ENCODE data around the gene BIRC5.

The BIRC5 gene

GRCh38 chr17:78205124-78205775 is 8.8 kb upstream of the BIRC5 start:
- DNase-seq: no peak
- no peak overlapping the region for H3K4ac ChIP-seq (ENCODE audit: low read depth, low read length)
- H3K9me3 ChIP-seq (ENCODE audit: insufficient read depth, low read depth, low read length): peaks cover 4% of the 10 kb centered on the region
- H2AK5ac ChIP-seq (ENCODE audit: low read length): no peak overlapping the region
- no peak overlapping the region for H3K4me3 ChIP-seq (ENCODE audit: low read depth, low read length)
- H3K79me2 ChIP-seq (ENCODE audit: control insufficient read depth, insufficient read depth, low read length, poor library complexity): no peaks in the 10 kb centered on the region
- no peak overlapping the region for H3K4me2 ChIP-seq (ENCODE audit: low read length)
- peaks cover 3 to 10% of the 10 kb centered on the region in 2 experiments for H3K36me3 ChIP-seq (ENCODE audit: control insufficient read depth in 1 of 2, insufficient read depth in 2 of 2, low read length in 2 of 2)
- H2BK120ac ChIP-seq (ENCODE audit: insufficient read depth, low read length, poor library complexity): no peak overlapping the region
- no peak overlapping the region for H4K8ac ChIP-seq (ENCODE audit: low read depth, low read length)
- H4K91ac ChIP-seq (ENCODE audit: low read depth, low read length): no peak overlapping the region
- H3K27me3 ChIP-seq (ENCODE audit: insufficient read depth, low read length): no peaks in the 10 kb centered on the region
- H3K4me1 ChIP-seq (ENCODE audit: control insufficient read depth in 1 of 2, insufficient read depth in 2 of 2, low read length in 2 of 2): no peaks in the 10 kb centered on the region
- no peak overlapping the region for H3K14ac ChIP-seq (ENCODE audit: low read length)
- no CpG with 5 or more reads among the region's 17 CpGs for WGBS (ENCODE audit: extremely low coverage, insufficient coverage, insufficient read length)
- H3K27ac ChIP-seq (ENCODE audit: low read depth, low read length): no peak overlapping the region
- no peak overlapping the region for H3K18ac ChIP-seq (ENCODE audit: low read length)
- H4K12ac ChIP-seq (ENCODE audit: low read depth, low read length): no peak overlapping the region
- no peaks in the 10 kb centered on the region for H3K79me1 ChIP-seq (ENCODE audit: low read length)
- H3K9ac ChIP-seq (ENCODE audit: low read length): no peak overlapping the region
- H3K23ac ChIP-seq (ENCODE audit: low read length): no peak overlapping the region
- H2AFZ ChIP-seq (ENCODE audit: insufficient read depth, low read length, poor library complexity): no peak overlapping the region
- H2BK5ac ChIP-seq (ENCODE audit: low read depth, low read length, poor library complexity): no peak overlapping the region
- H2BK12ac ChIP-seq (ENCODE audit: low read length): no peak overlapping the region

- Histone ChIP-seq H4K12ac (ENCODE audit: low read depth, low read length) (no peak overlapping the region), H3K27me3 (ENCODE audit: insufficient read depth, low read length) (no peaks in the 10 kb centered on the region), H3K36me3 (ENCODE audit: control insufficient read depth in 1 of 2, insufficient read depth in 2 of 2, low read length in 2 of 2) (peaks cover 3 to 10% of the 10 kb centered on the region in 2 experiments), H3K79me1 (ENCODE audit: low read length) (no peaks in the 10 kb centered on the region), H2BK120ac (ENCODE audit: insufficient read depth, low read length, poor library complexity) (no peak overlapping the region), H2AFZ (ENCODE audit: insufficient read depth, low read length, poor library complexity) (no peak overlapping the region), H3K9ac (ENCODE audit: low read length) (no peak overlapping the region), H3K4me2 (ENCODE audit: low read length) (no peak overlapping the region), H3K14ac (ENCODE audit: low read length) (no peak overlapping the region), H3K27ac (ENCODE audit: low read depth, low read length) (no peak overlapping the region), H3K23ac (ENCODE audit: low read length) (no peak overlapping the region), H3K4me1 (ENCODE audit: control insufficient read depth in 1 of 2, insufficient read depth in 2 of 2, low read length in 2 of 2) (no peaks in the 10 kb centered on the region), H2BK5ac (ENCODE audit: low read depth, low read length, poor library complexity) (no peak overlapping the region), H3K9me3 (ENCODE audit: insufficient read depth, low read depth, low read length) (peaks cover 4% of the 10 kb centered on the region), H4K8ac (ENCODE audit: low read depth, low read length) (no peak overlapping the region), H3K79me2 (ENCODE audit: control insufficient read depth, insufficient read depth, low read length, poor library complexity) (no peaks in the 10 kb centered on the region), H3K18ac (ENCODE audit: low read length) (no peak overlapping the region), H3K4me3 (ENCODE audit: low read depth, low read length) (no peak overlapping the region), H2AK5ac (ENCODE audit: low read length) (no peak overlapping the region), H3K4ac (ENCODE audit: low read depth, low read length) (no peak overlapping the region), H4K91ac (ENCODE audit: low read depth, low read length) (no peak overlapping the region), H2BK12ac (ENCODE audit: low read length) (no peak overlapping the region)
- no peak for DNase-seq
- no CpG with 5 or more reads among the region's 7 CpGs for WGBS (ENCODE audit: extremely low coverage, insufficient coverage, insufficient read length)
Observed at GRCh38 chr17:78206298-78206697, 7.8 kb upstream of the BIRC5 start.

DNA sequence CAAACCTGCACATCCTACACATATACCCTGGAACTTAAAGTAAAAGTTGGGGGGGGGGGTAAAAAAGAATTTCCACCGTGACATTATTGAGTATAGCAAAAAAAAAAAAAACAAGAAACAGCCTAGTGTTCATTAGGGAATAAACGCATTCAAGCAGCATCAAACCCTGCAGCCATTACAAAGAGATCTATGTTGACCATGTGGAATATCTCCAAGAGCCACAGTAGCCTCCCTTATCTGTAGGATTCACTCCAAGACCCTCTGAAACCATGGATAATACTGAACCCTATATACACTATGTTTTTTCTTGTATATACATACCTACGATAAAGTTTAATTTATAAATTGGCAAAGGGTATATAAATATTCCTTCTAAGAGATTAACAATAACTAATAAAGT is 5.6 kb upstream of the BIRC5 start:
- no peak overlapping the region for H2AFZ ChIP-seq (ENCODE audit: insufficient read depth, low read length, poor library complexity)
- WGBS (ENCODE audit: extremely low coverage, insufficient coverage, insufficient read length): no CpG with 5 or more reads among the region's 3 CpGs

GRCh38 chr17:78210111-78210510 is 3.9 kb upstream of the BIRC5 start:
- H2BK12ac ChIP-seq (ENCODE audit: low read length): no peak overlapping the region
- peaks cover 7% of the 10 kb centered on the region for H3K79me2 ChIP-seq (ENCODE audit: control insufficient read depth, insufficient read depth, low read length, poor library complexity)
- no peak overlapping the region for H3K4me2 ChIP-seq (ENCODE audit: low read length)
- H3K4ac ChIP-seq (ENCODE audit: low read depth, low read length): no peak overlapping the region
- H2AFZ ChIP-seq (ENCODE audit: insufficient read depth, low read length, poor library complexity): no peak overlapping the region
- no peak overlapping the region for H3K14ac ChIP-seq (ENCODE audit: low read length)
- no peak overlapping the region for H2BK5ac ChIP-seq (ENCODE audit: low read depth, low read length, poor library complexity)
- no peak overlapping the region for H3K23ac ChIP-seq (ENCODE audit: low read length)
- H3K9ac ChIP-seq (ENCODE audit: low read length): no peak overlapping the region
- no peak overlapping the region for H2AK5ac ChIP-seq (ENCODE audit: low read length)
- peaks cover 4% of the 10 kb centered on the region for H3K79me1 ChIP-seq (ENCODE audit: low read length)
- H4K8ac ChIP-seq (ENCODE audit: low read depth, low read length): no peak overlapping the region
- peaks cover 4 to 6% of the 10 kb centered on the region in 2 experiments for H3K4me1 ChIP-seq (ENCODE audit: control insufficient read depth in 1 of 2, insufficient read depth in 2 of 2, low read length in 2 of 2)
- no peak overlapping the region for H2BK120ac ChIP-seq (ENCODE audit: insufficient read depth, low read length, poor library complexity)
- no peak overlapping the region for H3K18ac ChIP-seq (ENCODE audit: low read length)
- no peak for DNase-seq
- peaks cover 0 to 3% of the 10 kb centered on the region in 2 experiments for H3K36me3 ChIP-seq (ENCODE audit: control insufficient read depth in 1 of 2, insufficient read depth in 2 of 2, low read length in 2 of 2)
- H3K27ac ChIP-seq (ENCODE audit: low read depth, low read length): no peak overlapping the region
- no CpG with 5 or more reads among the region's 10 CpGs for WGBS (ENCODE audit: extremely low coverage, insufficient coverage, insufficient read length)
- no peak overlapping the region for H4K91ac ChIP-seq (ENCODE audit: low read depth, low read length)
- H4K12ac ChIP-seq (ENCODE audit: low read depth, low read length): no peak overlapping the region
- no peak overlapping the region for H3K4me3 ChIP-seq (ENCODE audit: low read depth, low read length)
- no peaks in the 10 kb centered on the region for H3K27me3 ChIP-seq (ENCODE audit: insufficient read depth, low read length)
- H3K9me3 ChIP-seq (ENCODE audit: insufficient read depth, low read depth, low read length): no peaks in the 10 kb centered on the region

More for the DNA sequence above, 5.6 kb upstream of the BIRC5 start:
- no peak overlapping the region for H3K4ac ChIP-seq (ENCODE audit: low read depth, low read length)
- no peak overlapping the region for H2BK5ac ChIP-seq (ENCODE audit: low read depth, low read length, poor library complexity)
- no peaks in the 10 kb centered on the region for H3K79me2 ChIP-seq (ENCODE audit: control insufficient read depth, insufficient read depth, low read length, poor library complexity)
- no peaks in the 10 kb centered on the region for H3K4me1 ChIP-seq (ENCODE audit: control insufficient read depth in 1 of 2, insufficient read depth in 2 of 2, low read length in 2 of 2)
- no peak overlapping the region for H2BK120ac ChIP-seq (ENCODE audit: insufficient read depth, low read length, poor library complexity)
- H3K27me3 ChIP-seq (ENCODE audit: insufficient read depth, low read length): no peaks in the 10 kb centered on the region
- H2AK5ac ChIP-seq (ENCODE audit: low read length): no peak overlapping the region
- H3K36me3 ChIP-seq (ENCODE audit: control insufficient read depth in 1 of 2, insufficient read depth in 2 of 2, low read length in 2 of 2): peaks cover 0 to 10% of the 10 kb centered on the region in 2 experiments
- no peak overlapping the region for H2BK12ac ChIP-seq (ENCODE audit: low read length)
- no peak overlapping the region for H3K4me2 ChIP-seq (ENCODE audit: low read length)
- no peaks in the 10 kb centered on the region for H3K79me1 ChIP-seq (ENCODE audit: low read length)
- no peak overlapping the region for H4K8ac ChIP-seq (ENCODE audit: low read depth, low read length)
- no peak overlapping the region for H3K18ac ChIP-seq (ENCODE audit: low read length)
- no peak overlapping the region for H4K91ac ChIP-seq (ENCODE audit: low read depth, low read length)
- H3K9me3 ChIP-seq (ENCODE audit: insufficient read depth, low read depth, low read length): peaks cover 4% of the 10 kb centered on the region
- H3K9ac ChIP-seq (ENCODE audit: low read length): no peak overlapping the region
- H3K4me3 ChIP-seq (ENCODE audit: low read depth, low read length): no peak overlapping the region
- DNase-seq: no peak
- H3K14ac ChIP-seq (ENCODE audit: low read length): no peak overlapping the region
- no peak overlapping the region for H3K27ac ChIP-seq (ENCODE audit: low read depth, low read length)
- no peak overlapping the region for H4K12ac ChIP-seq (ENCODE audit: low read depth, low read length)
- H3K23ac ChIP-seq (ENCODE audit: low read length): no peak overlapping the region

All from trophoblast cell (in vitro differentiated cells and primary cell).